ENCODE measurements around the gene PHACTR1. TPM values are rescaled to one million over a fixed set of nuclear protein-coding genes. Genes with fewer than 3 reads are reported as not detected.

The PHACTR1 gene
- total RNA-seq, 1 experiment from 2014 or later: 5.2 TPM

GRCh38 chr6:13096084-13096483, 379.5 kb downstream of the PHACTR1 start:
- no peaks in the 10 kb centered on the region for H4K20me1 ChIP-seq (ENCODE audit: insufficient read depth, low read depth, low read length)
- no peaks in the 10 kb centered on the region for H3K27me3 ChIP-seq (ENCODE audit: low read length)
- H3K79me2 ChIP-seq (ENCODE audit: low read length): no peaks in the 10 kb centered on the region
- H3K9me2 ChIP-seq (replicated peaks; ENCODE audit: insufficient read depth, low read length): no peaks in the 10 kb centered on the region
- H3K9me3 ChIP-seq (ENCODE audit: low read length): no peaks in the 10 kb centered on the region
- no peak overlapping the region for H3K4me3 ChIP-seq (ENCODE audit: low read length)
- no peak overlapping the region for H2AFZ ChIP-seq (ENCODE audit: low read length)
- H3K36me3 ChIP-seq (ENCODE audit: insufficient read depth, low read length): no peaks in the 10 kb centered on the region
- no peak overlapping the region for H3K9ac ChIP-seq (ENCODE audit: low read length)
- no peak for DNase-seq
- no peaks in the 10 kb centered on the region for H3K4me1 ChIP-seq (ENCODE audit: low read length)
- H3K4me2 ChIP-seq (ENCODE audit: low read depth, low read length, poor library complexity, severe bottlenecking): no peak overlapping the region
- no peak overlapping the region for H3K27ac ChIP-seq (ENCODE audit: low read length)

GRCh38 chr6:13097454-13097853, 380.9 kb downstream of the PHACTR1 start:
- Histone ChIP-seq H3K9me3 (ENCODE audit: low read length) (no peaks in the 10 kb centered on the region), H3K4me3 (ENCODE audit: low read length) (no peak overlapping the region), H2AFZ (ENCODE audit: low read length) (no peak overlapping the region), H3K4me1 (ENCODE audit: low read length) (no peaks in the 10 kb centered on the region), H3K9ac (ENCODE audit: low read length) (no peak overlapping the region), H3K27ac (ENCODE audit: low read length) (no peak overlapping the region), H3K36me3 (ENCODE audit: insufficient read depth, low read length) (no peaks in the 10 kb centered on the region), H3K79me2 (ENCODE audit: low read length) (no peaks in the 10 kb centered on the region), H3K9me2 (replicated peaks; ENCODE audit: insufficient read depth, low read length) (no peaks in the 10 kb centered on the region), H3K27me3 (ENCODE audit: low read length) (no peaks in the 10 kb centered on the region), H3K4me2 (ENCODE audit: low read depth, low read length, poor library complexity, severe bottlenecking) (no peak overlapping the region), H4K20me1 (ENCODE audit: insufficient read depth, low read depth, low read length) (no peaks in the 10 kb centered on the region)
- DNase-seq: no peak

- H3K79me2 ChIP-seq (ENCODE audit: low read length): no peaks in the 10 kb centered on the region
- no peak overlapping the region for H3K4me2 ChIP-seq (ENCODE audit: low read depth, low read length, poor library complexity, severe bottlenecking)
- no peak overlapping the region for H3K4me3 ChIP-seq (ENCODE audit: low read length)
- H3K4me1 ChIP-seq (ENCODE audit: low read length): no peaks in the 10 kb centered on the region
- no peak overlapping the region for H3K9ac ChIP-seq (ENCODE audit: low read length)
- no peaks in the 10 kb centered on the region for H3K9me2 ChIP-seq (replicated peaks; ENCODE audit: insufficient read depth, low read length)
- no peak overlapping the region for H3K27ac ChIP-seq (ENCODE audit: low read length)
- no peak for DNase-seq
- no peak overlapping the region for H2AFZ ChIP-seq (ENCODE audit: low read length)
- no peaks in the 10 kb centered on the region for H4K20me1 ChIP-seq (ENCODE audit: insufficient read depth, low read depth, low read length)
- no peaks in the 10 kb centered on the region for H3K9me3 ChIP-seq (ENCODE audit: low read length)
- H3K27me3 ChIP-seq (ENCODE audit: low read length): no peaks in the 10 kb centered on the region
- H3K36me3 ChIP-seq (ENCODE audit: insufficient read depth, low read length): no peaks in the 10 kb centered on the region
Measured at GRCh38 chr6:13098006-13098405, 381.4 kb downstream of the PHACTR1 start.

GRCh38 chr6:13098793-13099570, 382.4 kb downstream of the PHACTR1 start:
- Histone ChIP-seq H3K4me1 (ENCODE audit: low read length) (no peaks in the 10 kb centered on the region), H3K9ac (ENCODE audit: low read length) (no peak overlapping the region), H3K4me3 (ENCODE audit: low read length) (no peak overlapping the region), H3K27ac (ENCODE audit: low read length) (no peak overlapping the region), H3K4me2 (ENCODE audit: low read depth, low read length, poor library complexity, severe bottlenecking) (no peak overlapping the region), H4K20me1 (ENCODE audit: insufficient read depth, low read depth, low read length) (no peaks in the 10 kb centered on the region), H3K36me3 (ENCODE audit: insufficient read depth, low read length) (no peaks in the 10 kb centered on the region), H2AFZ (ENCODE audit: low read length) (no peak overlapping the region), H3K9me2 (replicated peaks; ENCODE audit: insufficient read depth, low read length) (no peaks in the 10 kb centered on the region), H3K9me3 (ENCODE audit: low read length) (no peaks in the 10 kb centered on the region), H3K79me2 (ENCODE audit: low read length) (no peaks in the 10 kb centered on the region), H3K27me3 (ENCODE audit: low read length) (no peaks in the 10 kb centered on the region)
- no peak for DNase-seq

GRCh38 chr6:13099771-13100170, 383.2 kb downstream of the PHACTR1 start:
- no peak overlapping the region for H3K4me2 ChIP-seq (ENCODE audit: low read depth, low read length, poor library complexity, severe bottlenecking)
- H3K9ac ChIP-seq (ENCODE audit: low read length): no peak overlapping the region
- no peaks in the 10 kb centered on the region for H3K79me2 ChIP-seq (ENCODE audit: low read length)
- H3K9me3 ChIP-seq (ENCODE audit: low read length): no peaks in the 10 kb centered on the region
- no peaks in the 10 kb centered on the region for H3K27me3 ChIP-seq (ENCODE audit: low read length)
- no peak for DNase-seq
- no peak overlapping the region for H3K27ac ChIP-seq (ENCODE audit: low read length)
- H3K4me3 ChIP-seq (ENCODE audit: low read length): no peak overlapping the region
- H3K36me3 ChIP-seq (ENCODE audit: insufficient read depth, low read length): no peaks in the 10 kb centered on the region
- no peaks in the 10 kb centered on the region for H3K4me1 ChIP-seq (ENCODE audit: low read length)
- H4K20me1 ChIP-seq (ENCODE audit: insufficient read depth, low read depth, low read length): no peaks in the 10 kb centered on the region
- H3K9me2 ChIP-seq (replicated peaks; ENCODE audit: insufficient read depth, low read length): no peaks in the 10 kb centered on the region
- no peak overlapping the region for H2AFZ ChIP-seq (ENCODE audit: low read length)

GRCh38 chr6:13101409-13101808, 384.8 kb downstream of the PHACTR1 start:
- Histone ChIP-seq H3K4me3 (ENCODE audit: low read length) (no peak overlapping the region), H3K27ac (ENCODE audit: low read length) (no peak overlapping the region), H3K9ac (ENCODE audit: low read length) (no peak overlapping the region), H3K9me2 (replicated peaks; ENCODE audit: insufficient read depth, low read length) (no peaks in the 10 kb centered on the region), H4K20me1 (ENCODE audit: insufficient read depth, low read depth, low read length) (no peaks in the 10 kb centered on the region), H2AFZ (ENCODE audit: low read length) (no peak overlapping the region), H3K36me3 (ENCODE audit: insufficient read depth, low read length) (no peaks in the 10 kb centered on the region), H3K4me2 (ENCODE audit: low read depth, low read length, poor library complexity, severe bottlenecking) (no peak overlapping the region), H3K79me2 (ENCODE audit: low read length) (no peaks in the 10 kb centered on the region), H3K9me3 (ENCODE audit: low read length) (no peaks in the 10 kb centered on the region), H3K27me3 (ENCODE audit: low read length) (no peaks in the 10 kb centered on the region), H3K4me1 (ENCODE audit: low read length) (no peaks in the 10 kb centered on the region)
- DNase-seq: no peak

GRCh38 chr6:13101985-13102384, 385.4 kb downstream of the PHACTR1 start:
- H3K9me2 ChIP-seq (replicated peaks; ENCODE audit: insufficient read depth, low read length): no peaks in the 10 kb centered on the region
- DNase-seq: no peak
- no peak overlapping the region for H3K27ac ChIP-seq (ENCODE audit: low read length)

GRCh38 chr6:13103169-13103568, 386.6 kb downstream of the PHACTR1 start:
- no peaks in the 10 kb centered on the region for H4K20me1 ChIP-seq (ENCODE audit: insufficient read depth, low read depth, low read length)
- H3K79me2 ChIP-seq (ENCODE audit: low read length): no peaks in the 10 kb centered on the region
- H3K4me1 ChIP-seq (ENCODE audit: low read length): no peaks in the 10 kb centered on the region
- no peak overlapping the region for H3K4me2 ChIP-seq (ENCODE audit: low read depth, low read length, poor library complexity, severe bottlenecking)
- no peak overlapping the region for H3K27ac ChIP-seq (ENCODE audit: low read length)
- no peak overlapping the region for H2AFZ ChIP-seq (ENCODE audit: low read length)
- no peak overlapping the region for H3K9ac ChIP-seq (ENCODE audit: low read length)
- H3K4me3 ChIP-seq (ENCODE audit: low read length): no peak overlapping the region
- no peaks in the 10 kb centered on the region for H3K27me3 ChIP-seq (ENCODE audit: low read length)
- DNase-seq: no peak
- no peaks in the 10 kb centered on the region for H3K36me3 ChIP-seq (ENCODE audit: insufficient read depth, low read length)
- H3K9me3 ChIP-seq (ENCODE audit: low read length): no peaks in the 10 kb centered on the region
- H3K9me2 ChIP-seq (replicated peaks; ENCODE audit: insufficient read depth, low read length): no peaks in the 10 kb centered on the region

More at GRCh38 chr6:13101985-13102384, 385.4 kb downstream of the PHACTR1 start:
- H3K4me2 ChIP-seq (ENCODE audit: low read depth, low read length, poor library complexity, severe bottlenecking): no peak overlapping the region
- H3K9me3 ChIP-seq (ENCODE audit: low read length): no peaks in the 10 kb centered on the region
- no peaks in the 10 kb centered on the region for H4K20me1 ChIP-seq (ENCODE audit: insufficient read depth, low read depth, low read length)
- H2AFZ ChIP-seq (ENCODE audit: low read length): no peak overlapping the region
- no peaks in the 10 kb centered on the region for H3K79me2 ChIP-seq (ENCODE audit: low read length)
- no peak overlapping the region for H3K4me3 ChIP-seq (ENCODE audit: low read length)
- H3K27me3 ChIP-seq (ENCODE audit: low read length): no peaks in the 10 kb centered on the region
- H3K36me3 ChIP-seq (ENCODE audit: insufficient read depth, low read length): no peaks in the 10 kb centered on the region
- no peaks in the 10 kb centered on the region for H3K4me1 ChIP-seq (ENCODE audit: low read length)
- no peak overlapping the region for H3K9ac ChIP-seq (ENCODE audit: low read length)
